Activated CD4-positive, CD25-positive, alpha-beta regulatory T cell treated with anti-CD3 and anti-CD28 coated beads, Interleukin-2, amount 50 U/mL, for 24 hours (primary cell): Measurements from ENCODE around the gene PLA2G4D.

Source experiments
- ATAC-seq, 2 donors: fragments of 150-1000 bp; cut with Tn5 transposase; one replicate each; pipeline ENCODE4 v1.10.0; 2021; ENCODE audit warnings: mild to moderate bottlenecking in 1 of 2, moderate library complexity in 1 of 2

Gene PLA2G4D

DNA sequence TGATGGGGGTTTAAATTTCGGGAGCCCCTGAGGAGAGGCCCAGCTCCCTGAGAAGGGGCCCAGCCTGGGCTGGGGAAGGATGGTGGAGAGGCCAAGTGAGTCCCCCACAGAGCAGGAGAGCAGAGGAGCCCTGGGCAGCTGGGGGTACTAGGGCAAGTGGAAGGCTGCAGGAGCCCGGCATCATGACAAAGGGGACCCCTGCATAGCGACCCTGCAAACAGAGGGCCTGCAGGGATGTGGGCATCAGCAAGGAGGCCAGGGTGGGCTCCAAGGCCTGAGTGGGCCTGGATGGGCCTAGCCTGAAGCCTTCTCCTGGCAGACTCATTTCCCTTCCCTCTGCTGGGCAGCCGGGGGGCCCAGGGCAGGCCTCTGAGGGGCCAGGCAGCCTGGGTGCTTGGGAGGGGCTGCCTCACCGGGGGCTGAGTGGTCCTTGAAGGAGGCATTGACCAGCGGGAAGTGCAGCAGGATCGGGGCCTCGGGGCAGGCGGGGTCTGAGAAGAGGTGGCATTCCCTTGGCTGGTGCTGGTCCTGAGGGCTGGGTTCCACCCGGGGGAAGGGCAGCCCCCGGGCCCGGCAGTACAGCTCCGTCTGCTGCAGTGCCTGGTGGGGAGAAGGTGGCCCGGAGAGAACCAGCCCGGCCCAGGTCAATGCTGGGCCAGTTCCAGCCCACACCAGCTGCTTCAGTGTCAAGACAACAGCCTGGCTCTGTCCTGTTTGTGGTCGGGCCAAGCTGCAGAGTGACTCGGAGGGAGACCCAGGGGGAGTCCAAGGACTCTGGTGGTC is 24.7 kb downstream of the PLA2G4D start:
- no peak for ATAC-seq

DNA sequence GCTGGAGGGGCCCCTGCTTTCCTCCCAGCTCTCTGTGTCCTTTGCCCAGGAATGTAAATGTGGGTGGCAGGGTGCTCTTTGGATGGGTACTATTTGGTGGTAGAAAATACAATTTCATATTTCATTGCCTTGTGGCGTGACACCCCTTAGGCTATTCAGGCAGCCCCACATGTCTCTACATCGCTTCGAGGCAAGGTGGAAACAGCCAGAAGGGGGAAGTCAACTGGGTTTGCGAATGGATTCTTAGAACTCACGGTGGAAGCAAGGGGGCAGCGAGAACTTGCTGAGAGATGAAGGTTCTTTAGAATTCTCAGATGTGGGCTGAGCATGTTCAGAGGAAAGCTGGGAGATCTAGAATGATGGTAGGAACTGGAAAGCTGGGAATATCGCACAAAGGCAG is 25.3 kb downstream of the PLA2G4D start:
- no peak for ATAC-seq

DNA sequence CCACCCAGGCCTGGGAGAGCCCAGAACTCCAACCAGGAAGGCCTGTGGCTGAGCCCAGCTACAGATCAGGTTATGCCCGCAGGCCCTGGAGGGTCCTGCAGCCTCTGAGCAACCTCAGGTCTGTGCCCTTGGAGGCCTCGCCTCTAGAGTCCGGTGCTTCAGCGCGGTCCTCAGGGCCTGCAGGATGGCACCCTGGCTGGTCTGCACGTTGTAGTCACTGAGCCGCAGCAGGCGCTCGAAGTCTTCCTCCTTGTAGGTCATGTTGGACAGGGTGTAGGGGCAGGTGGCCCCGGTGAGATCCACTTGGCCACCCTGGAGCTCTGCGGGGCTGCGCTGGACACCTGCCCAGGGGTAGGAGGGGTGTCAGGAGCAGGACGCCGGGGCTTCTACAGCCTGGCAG is 25.8 kb downstream of the PLA2G4D start:
- no peak for ATAC-seq

DNA sequence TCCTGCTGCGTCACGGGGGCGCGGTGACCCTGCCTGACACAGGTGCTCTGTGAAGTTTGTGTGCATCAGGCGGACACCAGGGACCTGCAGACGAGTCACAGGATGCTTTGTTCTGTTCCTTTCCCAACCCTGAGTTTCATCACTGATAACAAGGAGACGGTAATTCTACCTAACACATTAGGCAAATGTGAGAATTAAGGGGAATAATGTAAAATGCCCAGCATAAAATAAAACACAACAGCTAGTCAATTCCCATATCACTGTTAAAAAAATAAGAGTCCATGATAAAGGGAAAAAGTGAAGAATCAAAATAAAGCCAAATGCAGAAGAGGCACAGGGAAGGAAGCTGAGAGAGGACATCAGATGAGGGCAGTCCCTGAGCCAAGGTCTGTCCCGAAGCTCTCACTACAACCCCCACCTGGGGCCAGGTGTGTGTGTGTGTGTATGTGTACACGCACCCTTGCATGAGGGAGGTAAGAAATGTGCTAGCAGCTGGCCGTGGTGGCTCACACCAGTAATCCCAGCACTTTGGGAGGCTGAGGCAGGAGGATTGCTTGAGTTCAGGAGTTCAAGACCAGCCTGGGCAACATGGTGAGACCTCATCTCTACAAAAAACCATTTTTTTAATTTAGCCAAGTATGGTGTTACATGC is 27.5 kb downstream of the PLA2G4D start:
- ATAC-seq: no peak

DNA sequence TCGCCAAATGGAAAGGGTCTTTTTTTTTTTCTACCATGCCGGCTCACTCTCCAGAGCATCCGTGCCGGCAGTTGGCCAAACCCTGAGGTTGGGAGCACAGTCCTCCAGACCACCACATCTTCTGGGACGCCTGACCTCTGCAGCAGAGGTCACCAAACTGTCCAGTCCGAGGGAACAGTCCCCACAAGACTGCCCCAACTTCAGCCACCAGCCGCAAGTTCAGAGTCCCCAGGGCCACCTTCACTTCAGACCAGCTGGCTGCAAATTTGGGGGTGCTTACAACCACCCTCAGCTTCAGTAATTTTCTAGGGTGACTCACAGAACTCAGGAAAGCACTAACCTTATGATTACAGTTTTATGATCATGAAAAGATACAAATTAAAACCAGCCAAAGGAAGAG is 28.9 kb downstream of the PLA2G4D start:
- no peak for ATAC-seq

DNA sequence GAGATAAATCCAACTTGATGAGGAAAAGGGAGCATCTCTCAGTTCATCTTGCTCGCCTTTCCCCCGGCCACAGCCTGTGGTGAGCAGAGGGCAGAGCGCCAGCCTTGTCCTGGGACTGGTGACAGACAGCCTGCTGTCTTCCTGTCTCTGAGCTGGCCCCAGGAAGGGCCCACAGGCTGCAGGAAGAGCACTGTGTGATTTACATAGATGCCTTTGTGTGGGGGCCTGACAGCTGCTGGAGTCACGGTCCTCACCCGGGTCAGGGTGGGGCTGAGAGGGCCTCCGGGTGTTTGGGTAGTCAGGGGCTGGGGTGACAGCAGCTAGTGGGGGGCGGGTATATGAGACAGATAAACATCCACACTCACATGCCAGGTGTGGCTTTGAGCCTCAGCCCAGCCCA is 29.3 kb downstream of the PLA2G4D start:
- no peak for ATAC-seq

DNA sequence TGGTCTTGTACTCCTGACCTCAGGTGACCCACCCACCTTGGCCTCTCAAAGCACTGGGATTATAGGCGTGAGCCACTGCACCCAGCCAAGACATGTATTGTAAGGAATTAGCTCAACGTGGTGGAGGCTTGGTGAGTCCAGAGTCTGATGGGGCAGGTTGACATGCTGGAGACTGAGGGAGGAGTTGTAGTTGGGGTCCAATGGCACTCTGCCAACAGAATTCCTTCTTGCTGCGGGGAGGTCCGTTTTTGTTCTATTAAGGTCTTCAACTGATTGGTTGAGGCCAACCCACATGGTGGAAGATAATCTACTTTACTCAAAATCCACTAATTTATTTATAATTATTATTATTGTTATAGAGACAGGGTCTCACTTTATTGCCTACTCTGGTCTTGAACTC is 30.1 kb downstream of the PLA2G4D start:
- no peak for ATAC-seq

DNA sequence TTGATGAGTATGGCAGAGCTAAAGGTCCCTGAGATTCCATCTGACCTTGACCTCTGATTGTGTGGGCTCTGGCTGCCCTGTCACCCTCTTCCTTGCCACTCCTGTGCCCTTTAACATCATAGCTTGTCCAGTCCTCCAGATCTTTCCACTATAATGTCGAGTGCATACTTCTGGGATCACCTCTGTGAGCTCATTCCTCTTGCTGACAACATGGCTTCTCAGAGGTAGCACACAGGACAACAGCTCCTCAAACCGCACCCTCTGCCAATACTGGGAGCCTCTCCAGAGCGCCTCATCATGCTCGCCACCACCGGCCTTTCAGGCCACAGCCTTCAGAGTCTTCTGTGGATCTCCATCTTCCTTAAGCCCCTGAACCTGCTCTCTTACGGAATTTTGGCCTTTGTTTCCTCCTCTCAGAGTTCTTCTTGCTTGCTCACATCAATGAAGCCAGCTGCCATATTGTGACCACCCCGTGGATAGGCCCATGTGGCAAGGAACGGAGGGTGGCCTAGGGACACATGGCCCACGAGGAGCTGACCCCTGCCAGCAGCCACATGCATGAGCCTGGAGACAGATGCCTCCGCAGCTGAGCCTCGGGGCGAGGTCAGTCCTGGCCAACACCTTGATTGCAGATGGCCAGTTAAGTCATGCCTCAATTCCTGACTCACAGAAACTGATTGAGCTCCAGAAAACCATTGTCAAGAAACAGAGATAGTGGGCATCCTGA is 31.1 kb downstream of the PLA2G4D start:
- no peak for ATAC-seq

DNA sequence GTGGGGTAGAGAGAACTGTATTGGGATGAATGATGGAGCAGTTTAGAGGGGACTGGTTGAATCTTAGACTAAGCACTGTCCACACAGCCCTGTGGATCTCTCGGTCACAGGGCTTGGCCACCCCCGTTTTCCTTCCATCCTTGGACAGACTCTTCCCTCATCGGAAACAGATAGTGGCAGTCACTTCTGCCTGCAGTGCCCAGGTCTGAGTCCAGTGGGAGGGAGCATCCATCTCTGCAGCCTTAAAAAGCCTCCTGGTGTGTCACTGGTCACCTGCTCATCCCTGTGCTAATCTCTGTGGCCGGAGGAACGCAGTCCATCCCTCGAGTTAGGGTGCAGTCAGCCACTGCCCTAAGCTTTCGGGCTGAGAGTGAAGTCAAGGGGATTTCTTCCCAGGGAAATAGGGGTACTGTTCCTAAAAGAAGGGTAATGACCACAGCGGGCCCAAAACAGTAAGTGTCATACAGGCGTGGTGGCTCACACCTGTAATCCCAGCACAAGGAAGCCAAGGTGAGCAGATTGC is 32.0 kb downstream of the PLA2G4D start:
- ATAC-seq: no peak

DNA sequence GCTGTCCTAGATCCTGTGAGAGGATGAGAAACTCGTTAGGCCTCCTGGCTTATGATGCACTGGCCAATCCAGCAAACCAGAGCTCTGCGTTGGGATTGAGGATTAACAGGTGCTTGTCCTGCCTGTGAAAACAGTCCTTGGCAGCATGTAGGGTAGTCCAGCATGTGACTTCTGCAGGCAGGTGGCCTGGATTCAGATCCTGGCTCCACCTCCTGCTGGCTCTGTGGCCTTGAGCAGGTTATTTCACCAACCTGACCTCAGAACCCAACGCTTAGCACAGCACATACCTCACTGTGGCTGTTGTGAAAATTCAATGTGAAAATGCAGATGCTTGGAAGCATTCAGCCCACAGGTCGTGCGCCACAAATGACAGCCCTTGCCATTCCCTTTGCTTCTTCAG is 33.6 kb downstream of the PLA2G4D start:
- ATAC-seq: no peak

DNA sequence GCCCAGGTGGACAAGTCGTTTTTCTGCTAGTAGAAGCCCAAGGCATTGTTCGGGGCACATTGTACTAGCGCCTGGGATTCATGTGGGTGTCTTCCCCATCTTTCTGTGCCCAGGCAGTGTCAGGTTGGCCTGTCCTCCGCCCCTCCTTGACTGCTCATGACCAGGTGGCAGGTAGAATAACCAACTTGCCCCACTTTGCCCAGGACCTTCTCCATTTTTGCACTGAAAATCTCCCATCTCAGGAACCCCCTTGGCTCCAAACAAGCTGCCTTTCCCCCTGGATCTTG is 33.9 kb downstream of the PLA2G4D start:
- ATAC-seq: no peak

DNA sequence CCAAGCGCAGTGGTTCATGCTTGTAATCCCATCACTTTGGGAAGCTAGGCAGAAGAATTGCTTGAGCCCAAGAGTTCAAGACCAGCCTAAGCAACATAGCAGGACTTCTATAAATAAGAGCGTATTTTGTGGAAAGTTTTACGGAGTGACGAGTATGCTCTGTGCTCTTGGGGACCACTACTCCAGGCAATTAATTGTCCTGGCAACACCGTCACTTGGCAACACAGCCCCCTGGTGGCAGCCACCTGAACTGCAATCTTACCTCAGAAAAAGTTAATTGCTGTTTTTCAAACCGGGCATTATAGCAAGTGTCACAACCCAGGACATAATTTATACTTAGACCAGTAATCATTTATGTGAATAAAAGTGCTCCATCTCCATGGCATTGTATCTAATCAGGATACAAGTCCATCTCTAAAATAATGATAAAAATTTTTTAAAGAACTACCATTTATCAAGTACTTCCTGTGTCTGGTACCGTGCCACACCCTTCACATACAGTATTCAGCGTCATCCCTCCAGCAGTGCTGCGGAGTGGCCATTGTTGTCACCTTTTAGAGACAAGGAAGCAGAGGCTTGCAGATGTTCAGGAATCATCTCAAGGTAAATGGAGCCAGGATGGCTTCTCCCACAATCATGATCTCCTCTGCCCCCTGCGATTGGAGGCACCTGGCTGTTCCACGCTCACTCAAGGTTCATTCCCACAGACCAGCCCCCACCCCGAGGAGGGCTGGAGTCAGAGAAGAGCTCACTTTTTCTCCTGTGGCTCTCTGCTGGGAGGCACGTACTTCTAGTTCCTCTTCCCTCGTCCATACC is 34.5 kb downstream of the PLA2G4D start:
- no peak for ATAC-seq

DNA sequence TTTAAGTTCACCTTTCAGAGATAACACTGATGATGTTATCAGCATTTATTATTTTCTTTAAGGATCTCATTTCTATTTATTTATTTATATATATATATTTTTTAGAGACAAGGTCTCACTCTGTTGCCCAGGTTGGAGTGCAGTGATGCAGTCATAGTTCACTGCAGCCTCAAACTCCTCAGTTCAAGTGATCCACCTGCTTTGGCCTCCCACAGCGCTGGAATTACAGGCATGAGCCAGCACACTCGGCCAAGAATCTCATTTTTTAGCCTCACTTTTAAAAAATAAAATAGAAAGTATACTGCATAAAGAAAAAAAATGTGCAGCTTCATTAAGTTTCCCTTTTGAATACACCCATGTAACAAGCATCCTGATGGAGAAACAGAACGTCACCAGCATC is 35.6 kb downstream of the PLA2G4D start:
- ATAC-seq: no peak

DNA sequence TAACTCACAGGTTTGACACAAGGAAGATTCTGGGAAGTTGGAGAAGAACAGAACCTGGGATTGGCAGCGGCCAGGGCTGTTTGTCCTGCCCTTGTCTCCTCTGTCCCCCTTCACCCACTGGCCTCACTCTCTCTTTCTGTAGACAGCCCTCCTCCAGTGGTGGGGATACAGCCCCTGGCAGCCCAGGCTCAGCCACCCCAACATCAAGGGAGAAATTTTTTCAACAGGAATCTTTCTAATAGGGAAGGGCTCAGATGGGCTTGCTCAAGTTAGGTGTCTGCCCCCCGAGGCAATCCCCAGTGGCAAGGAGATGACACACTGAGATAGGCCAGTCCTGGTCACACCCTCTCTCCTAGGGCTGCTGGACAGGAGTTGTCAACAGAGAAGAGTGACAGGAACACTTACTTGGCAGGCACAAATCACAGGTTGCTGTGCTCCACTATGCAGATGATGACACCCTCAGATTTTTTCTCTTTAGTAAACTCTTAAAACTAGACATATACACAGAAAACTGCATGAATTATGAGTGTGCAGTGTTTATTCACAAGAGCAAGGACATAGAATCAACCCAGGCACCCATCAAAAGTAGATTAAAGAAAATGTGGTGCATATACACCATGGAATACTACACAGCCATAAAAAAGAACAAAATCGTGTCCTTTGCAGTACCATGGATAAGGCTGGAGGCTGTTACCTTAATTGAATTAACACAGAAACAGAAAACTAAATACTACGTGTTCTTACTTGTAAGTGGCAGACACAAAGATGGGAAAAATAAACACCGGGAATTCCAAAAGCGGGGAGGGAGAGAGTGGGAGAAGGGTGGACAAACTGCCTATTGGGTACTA is 36.3 kb downstream of the PLA2G4D start:
- ATAC-seq: no peak

DNA sequence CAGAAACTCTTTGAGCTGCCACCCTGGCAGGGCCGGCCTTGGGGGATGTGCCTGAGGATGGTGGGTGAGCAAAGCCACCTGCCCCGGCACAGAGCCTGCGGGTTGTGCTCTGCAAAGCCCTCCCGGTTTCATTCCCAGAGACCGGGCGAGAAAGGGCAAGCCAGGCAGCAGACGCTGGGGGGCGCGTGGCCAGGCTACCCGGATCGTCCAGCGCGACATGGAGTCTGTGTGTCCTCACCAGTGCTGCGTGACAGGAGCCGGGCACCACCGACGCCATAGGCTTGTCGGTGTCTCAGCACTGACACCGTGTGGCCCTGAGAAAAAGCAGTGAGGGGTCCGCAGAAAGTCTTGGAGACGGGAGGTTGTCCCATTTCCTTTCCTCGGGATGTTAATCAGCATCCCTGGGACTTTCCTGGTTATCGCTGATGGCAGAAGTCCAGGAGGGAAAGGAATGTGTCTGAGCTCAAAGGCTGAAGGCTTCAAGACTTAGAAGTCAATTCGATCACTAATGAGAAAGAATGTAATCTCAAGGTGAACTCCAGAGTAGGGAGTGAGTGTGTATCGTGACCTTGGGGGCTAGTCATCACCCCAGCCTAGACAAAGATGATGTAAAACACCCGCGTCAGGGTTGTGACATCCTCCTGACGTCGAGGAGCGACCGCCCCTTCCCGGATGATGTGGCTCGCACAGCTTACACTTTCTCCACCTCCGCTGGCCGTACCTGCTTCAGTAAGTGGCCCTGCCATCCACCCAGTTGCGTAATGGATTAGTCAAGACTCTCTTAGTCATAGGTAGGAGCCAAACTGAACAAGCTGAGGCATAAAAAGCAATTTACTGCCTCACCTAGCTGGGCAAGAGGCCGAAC is 37.2 kb downstream of the PLA2G4D start:
- ATAC-seq: peak; percentile 90 to 92

DNA sequence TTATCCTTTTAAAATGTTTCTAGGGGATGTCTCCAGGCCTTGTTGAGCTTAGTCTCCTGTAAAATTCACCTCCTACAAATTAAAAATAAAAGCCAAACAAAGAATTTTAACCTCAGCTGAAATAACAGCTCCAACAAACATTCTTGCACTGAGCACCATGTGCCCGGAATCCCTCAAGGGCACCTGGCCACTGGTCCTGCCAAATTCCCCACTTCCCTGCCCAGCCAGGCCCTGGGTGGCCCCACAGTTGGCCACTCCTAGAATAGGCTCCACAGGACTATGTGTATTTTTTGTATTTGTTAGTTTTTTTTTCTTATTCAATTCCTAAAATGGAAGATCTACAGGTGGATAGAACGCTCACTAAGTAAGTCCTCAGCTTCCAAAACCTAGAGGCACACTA is 40.4 kb downstream of the PLA2G4D start:
- no peak for ATAC-seq

DNA sequence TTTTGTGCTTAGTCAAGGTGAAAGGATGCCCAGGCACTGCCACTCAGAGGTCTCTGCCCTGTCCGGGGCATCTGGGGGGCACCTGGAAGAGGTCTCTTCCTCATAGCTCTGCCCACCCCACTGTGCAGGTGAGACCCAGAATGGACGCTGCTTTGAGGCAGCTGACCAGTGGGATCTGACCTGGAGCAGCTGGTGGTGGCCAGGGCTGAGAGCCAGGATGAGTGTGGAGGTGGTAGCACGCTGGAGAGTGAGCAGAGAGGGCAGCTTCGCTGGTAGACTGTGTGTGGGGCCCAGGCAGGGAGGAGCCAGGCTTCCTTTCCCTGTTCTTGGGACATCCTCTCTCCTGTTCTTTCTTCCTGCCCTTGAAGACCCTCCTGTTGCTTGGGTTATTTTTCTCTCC is 41.4 kb downstream of the PLA2G4D start:
- ATAC-seq: no peak

DNA sequence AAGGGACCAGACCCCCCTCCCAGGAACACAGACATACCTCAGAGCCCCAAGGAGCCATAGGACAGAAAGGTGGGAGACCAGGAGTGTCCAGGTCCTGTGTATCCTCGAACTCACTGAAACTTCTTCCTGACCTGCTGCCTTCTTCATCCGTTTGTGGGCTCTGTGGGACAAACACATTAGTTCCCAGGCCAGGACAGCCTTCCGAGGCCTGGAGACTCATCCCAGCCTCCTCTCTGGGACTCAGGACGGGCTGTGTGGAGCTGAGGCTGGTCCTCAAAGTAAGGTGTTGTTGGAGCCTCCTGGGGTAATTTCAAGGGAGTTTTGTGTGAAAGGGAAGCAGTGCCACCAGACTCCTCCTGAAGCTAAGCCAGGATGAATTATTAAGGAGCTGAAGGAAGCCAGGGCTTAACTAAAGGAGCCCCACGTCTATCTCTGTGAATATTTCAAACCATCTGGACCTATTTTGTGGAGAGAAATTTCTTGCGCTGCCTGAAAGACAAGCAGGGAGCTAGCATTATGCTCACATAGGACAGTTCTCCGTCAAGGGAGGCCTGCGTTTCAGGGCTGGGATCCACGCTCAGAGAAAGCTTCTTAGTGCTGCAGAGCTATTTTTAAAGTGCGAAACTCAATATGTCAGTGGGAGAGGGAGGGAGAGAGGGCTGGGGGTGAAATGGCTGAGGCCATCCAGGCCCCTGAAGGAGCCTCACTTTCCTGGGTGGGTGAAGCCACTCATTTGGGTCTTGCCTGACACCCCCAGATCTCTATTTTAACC is 43.7 kb downstream of the PLA2G4D start:
- no peak for ATAC-seq

DNA sequence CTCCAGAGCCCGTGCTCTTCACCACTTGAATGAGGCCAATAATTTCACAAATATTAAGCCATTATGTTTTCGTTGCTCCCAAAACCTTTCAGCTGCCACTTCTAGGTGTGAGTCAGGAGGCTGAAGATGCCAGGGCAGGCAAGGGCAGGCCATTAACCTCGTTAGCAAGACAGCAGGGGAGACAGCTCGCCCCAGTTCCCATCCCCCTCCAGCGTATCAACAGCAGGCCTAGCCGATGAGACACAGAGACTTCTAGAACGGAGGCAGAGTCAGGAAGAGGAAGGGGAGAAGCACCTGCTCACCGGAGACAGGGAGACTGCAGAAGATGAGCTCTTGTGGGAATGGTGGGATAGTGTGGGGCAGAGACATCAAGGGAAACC is 45.6 kb downstream of the PLA2G4D start:
- no peak for ATAC-seq

DNA sequence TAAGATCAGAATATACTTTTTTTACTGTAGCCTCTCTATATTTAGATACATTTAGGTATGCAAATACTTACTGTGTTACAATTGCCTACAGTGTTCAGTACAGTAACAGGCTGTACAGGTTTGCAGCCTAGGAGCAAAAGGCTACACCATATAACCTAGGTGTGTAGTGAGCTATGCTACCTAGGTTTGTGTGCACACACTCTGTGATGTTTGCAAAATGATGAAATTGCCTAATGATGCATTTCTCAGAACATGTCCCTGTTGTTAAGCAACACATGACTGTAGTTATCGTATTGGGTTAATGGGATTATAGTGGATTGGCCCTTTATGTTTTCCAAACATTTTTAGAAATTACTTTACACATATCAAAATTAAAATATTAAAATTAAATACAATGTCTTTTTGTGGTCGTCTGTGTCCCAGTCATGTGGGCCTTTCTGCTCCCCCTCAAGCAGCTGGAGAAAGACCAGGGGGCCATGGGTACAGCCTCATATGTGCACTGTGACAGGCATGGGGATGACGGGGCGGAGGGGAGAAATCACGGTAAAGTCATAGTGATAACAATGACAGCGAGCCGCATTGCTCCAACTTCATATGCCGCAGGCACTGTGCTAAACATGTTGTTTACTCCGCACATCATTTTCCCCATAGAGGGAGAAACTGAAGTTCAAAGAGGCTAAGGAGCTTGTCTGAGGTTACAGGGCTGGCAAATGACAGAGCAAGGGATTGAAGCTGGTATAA is 46.1 kb downstream of the PLA2G4D start:
- no peak for ATAC-seq
